DMS79 (cell line): Measurements from ENCODE around the gene IVNS1ABP.
"Not testable (repeated sequence)": the region's sequence is repeated elsewhere in the genome, so short reads cannot be mapped to it uniquely, and the experiment has no call there.

ENCODE experiments used
- DNase-seq: peaks from one replicate; lab custom pipeline; 2025; lab: John Stamatoyannopoulos, UW

Gene IVNS1ABP

GRCh38 chr1:185257116-185257949, 59.7 kb downstream of the IVNS1ABP start:
- DNase-seq: not testable (repeated sequence)

DNA sequence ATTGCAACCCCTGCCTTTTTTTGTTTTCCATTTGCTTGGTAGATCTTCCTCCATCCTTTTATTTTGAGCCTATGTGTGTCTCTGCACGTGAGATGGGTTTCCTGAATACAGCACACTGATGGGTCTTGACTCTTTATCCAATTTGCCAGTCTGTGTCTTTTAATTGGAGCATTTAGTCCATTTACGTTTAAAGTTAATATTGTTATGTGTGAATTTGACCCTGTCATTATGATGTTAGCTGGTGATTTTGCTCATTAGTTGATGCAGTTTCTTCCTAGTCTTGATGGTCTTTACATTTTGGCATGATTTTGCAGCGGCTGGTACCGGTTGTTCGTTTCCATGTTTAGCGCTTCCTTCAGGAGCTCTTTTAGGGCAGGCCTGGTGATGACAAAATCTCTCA, 61.4 kb downstream of the IVNS1ABP start:
- not testable (repeated sequence) for DNase-seq

DNA sequence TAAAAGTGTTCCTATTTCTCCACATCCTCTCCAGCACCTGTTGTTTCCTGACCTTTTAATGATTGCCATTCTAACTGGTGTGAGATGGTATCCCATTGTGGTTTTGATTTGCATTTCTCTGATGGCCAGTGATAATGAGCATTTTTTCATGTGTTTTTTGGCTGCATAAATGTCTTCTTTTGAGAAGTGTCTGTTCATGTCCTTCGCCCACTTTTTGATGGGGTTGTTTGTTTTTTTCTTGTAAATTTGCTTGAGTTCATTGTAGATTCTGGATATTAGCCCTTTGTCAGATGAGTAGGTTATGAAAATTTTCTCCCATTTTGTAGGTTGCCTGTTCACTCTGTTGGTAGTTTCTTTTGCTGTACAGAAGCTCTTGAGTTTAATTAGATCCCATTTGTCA, 64.6 kb downstream of the IVNS1ABP start:
- not testable (repeated sequence) for DNase-seq

- DNase-seq: not testable (repeated sequence)
Observed at GRCh38 chr1:185251928-185252327, 65.1 kb downstream of the IVNS1ABP start.

DNA sequence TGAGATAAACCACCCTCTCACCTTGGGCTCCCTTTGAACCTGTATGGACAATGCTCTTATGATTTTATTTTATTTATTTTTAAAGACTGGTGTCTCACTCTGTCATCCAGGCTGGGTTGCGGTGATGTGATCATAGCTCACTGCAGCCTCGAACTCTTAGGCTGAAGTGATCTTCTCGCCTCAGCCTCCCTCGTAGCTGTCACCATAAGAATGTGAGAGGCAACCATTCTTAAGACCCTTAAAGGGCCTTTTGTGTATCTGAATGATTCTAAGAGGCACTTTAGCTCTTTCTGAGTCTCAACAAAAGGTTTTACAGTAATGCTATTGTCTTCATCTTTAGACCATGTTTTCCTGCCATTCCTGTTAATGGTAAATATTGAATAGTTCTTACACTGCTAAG, 67.0 kb downstream of the IVNS1ABP start:
- no peak for DNase-seq

DNA sequence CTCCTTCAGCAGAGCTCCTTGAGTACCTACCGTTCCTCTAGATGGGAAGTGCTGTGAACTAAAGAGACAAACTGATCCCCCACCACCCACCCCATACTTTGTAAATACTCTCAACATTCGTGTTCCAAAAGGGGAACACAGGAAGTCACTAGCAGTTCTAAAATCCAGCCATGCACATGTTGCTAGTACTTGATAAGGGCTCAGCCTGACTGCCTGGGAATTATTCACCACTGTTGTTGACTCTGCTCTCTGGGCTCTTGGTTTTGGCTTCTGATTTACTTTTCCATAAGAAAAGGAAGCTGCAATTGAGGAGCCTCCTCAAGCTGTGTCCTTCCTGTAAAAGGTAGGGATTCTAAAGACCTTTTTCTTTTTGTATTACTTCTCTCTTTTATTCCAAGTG, 67.5 kb downstream of the IVNS1ABP start:
- no peak for DNase-seq
